ENCODE data around the gene ZNF700.
"Not testable (repeated sequence)": the region's sequence is repeated elsewhere in the genome, so short reads cannot be mapped to it uniquely, and the experiment has no call there.

ZNF700 gene

GRCh38 chr19:11931513-11931912 lies 6.6 kb downstream of the ZNF700 start:
- H3K4me2 ChIP-seq (ENCODE audit: low read depth, low read length, poor library complexity, severe bottlenecking): no peak overlapping the region
- 0 out of 2 replicates have a peak, but pooled peaks cover 6% of the 10 kb centered on the region for H3F3A ChIP-seq (ENCODE audit: insufficient read depth)
- peaks cover 7% of the 10 kb centered on the region; the same call in 1 of the 2 replicates for H3K9me3 ChIP-seq (ENCODE audit: insufficient read depth, low read length)
- TF ChIP-seq EZH2phosphoT487 (conservative IDR thresholded peaks at IDR 0.05; ENCODE audit: low read length) (no peak), CTCF (IDR thresholded peaks at IDR 0.05; ENCODE audit: insufficient read depth, low read length, poor library complexity, severe bottlenecking) (no peak)
- H4K20me1 ChIP-seq (ENCODE audit: low read depth, low read length): no peaks in the 10 kb centered on the region
- no peak overlapping the region for H3K27ac ChIP-seq (ENCODE audit: low read depth, low read length)
- H3K4me3 ChIP-seq (ENCODE audit: insufficient read depth, low read length, poor library complexity, severe bottlenecking): no peak overlapping the region
- H3K27me3 ChIP-seq (ENCODE audit: low read length): no peaks in the 10 kb centered on the region
- H3K79me2 ChIP-seq (ENCODE audit: insufficient read depth, low read length): peaks cover 90% of the 10 kb centered on the region
- H3K9me2 ChIP-seq (replicated peaks; ENCODE audit: insufficient read depth, low read length): no peaks in the 10 kb centered on the region
- H3K36me3 ChIP-seq (ENCODE audit: low read length): peaks cover 47% of the 10 kb centered on the region
- H3K9ac ChIP-seq (ENCODE audit: low read length): no peak overlapping the region
- no peak overlapping the region for H2AFZ ChIP-seq (ENCODE audit: low read depth, low read length, severe bottlenecking)

- H3K4me3 ChIP-seq (ENCODE audit: insufficient read depth, low read length, poor library complexity, severe bottlenecking); H2AFZ ChIP-seq (ENCODE audit: low read depth, low read length, severe bottlenecking); H3K9me2 ChIP-seq (replicated peaks; ENCODE audit: insufficient read depth, low read length); H3K4me2 ChIP-seq (ENCODE audit: low read depth, low read length, poor library complexity, severe bottlenecking); H3K27me3 ChIP-seq (ENCODE audit: low read length); H4K20me1 ChIP-seq (ENCODE audit: low read depth, low read length); H3F3A ChIP-seq (ENCODE audit: insufficient read depth); H3K27ac ChIP-seq (ENCODE audit: low read depth, low read length); H3K9ac ChIP-seq (ENCODE audit: low read length): not testable (repeated sequence)
- H3K36me3 ChIP-seq (ENCODE audit: low read length): peaks cover 41% of the 10 kb centered on the region
- H3K79me2 ChIP-seq (ENCODE audit: insufficient read depth, low read length): peaks cover 78% of the 10 kb centered on the region
- H3K9me3 ChIP-seq (ENCODE audit: insufficient read depth, low read length): peaks cover 11% of the 10 kb centered on the region; the same call in 1 of the 2 replicates
These were observed 10.9 kb downstream of the ZNF700 start for GRCh38 chr19:11935829-11936228.

GRCh38 chr19:11938383-11938782 lies 13.5 kb downstream of the ZNF700 start:
- H3K27me3 ChIP-seq (ENCODE audit: low read length); H3K27ac ChIP-seq (ENCODE audit: low read depth, low read length); H3K4me3 ChIP-seq (ENCODE audit: insufficient read depth, low read length, poor library complexity, severe bottlenecking); H3K9ac ChIP-seq (ENCODE audit: low read length); H3K4me2 ChIP-seq (ENCODE audit: low read depth, low read length, poor library complexity, severe bottlenecking); H3F3A ChIP-seq (ENCODE audit: insufficient read depth); H4K20me1 ChIP-seq (ENCODE audit: low read depth, low read length); H2AFZ ChIP-seq (ENCODE audit: low read depth, low read length, severe bottlenecking); H3K9me2 ChIP-seq (replicated peaks; ENCODE audit: insufficient read depth, low read length): not testable (repeated sequence)
- peaks cover 41% of the 10 kb centered on the region for H3K36me3 ChIP-seq (ENCODE audit: low read length)
- H3K79me2 ChIP-seq (ENCODE audit: insufficient read depth, low read length): peaks cover 71% of the 10 kb centered on the region
- H3K9me3 ChIP-seq (ENCODE audit: insufficient read depth, low read length): peaks cover 29% of the 10 kb centered on the region; the same call in 1 of the 2 replicates

- H3K79me2 ChIP-seq (ENCODE audit: insufficient read depth, low read length): peaks cover 74% of the 10 kb centered on the region
- not testable (repeated sequence) for H3K27me3 ChIP-seq (ENCODE audit: low read length); H3K27ac ChIP-seq (ENCODE audit: low read depth, low read length); H3K4me2 ChIP-seq (ENCODE audit: low read depth, low read length, poor library complexity, severe bottlenecking); H4K20me1 ChIP-seq (ENCODE audit: low read depth, low read length); H2AFZ ChIP-seq (ENCODE audit: low read depth, low read length, severe bottlenecking); H3K9ac ChIP-seq (ENCODE audit: low read length); H3K9me2 ChIP-seq (replicated peaks; ENCODE audit: insufficient read depth, low read length); H3K4me3 ChIP-seq (ENCODE audit: insufficient read depth, low read length, poor library complexity, severe bottlenecking); H3F3A ChIP-seq (ENCODE audit: insufficient read depth)
- peaks cover 50% of the 10 kb centered on the region for H3K36me3 ChIP-seq (ENCODE audit: low read length)
- H3K9me3 ChIP-seq (ENCODE audit: insufficient read depth, low read length): peaks cover 52% of the 10 kb centered on the region; the same call in 1 of the 2 replicates
These were observed 16.5 kb downstream of the ZNF700 start for GRCh38 chr19:11941361-11941887.
